GM06990 (cell line): Measurements from ENCODE around the gene DCST2.

Experiments
- DNase-seq: peaks from one replicate; pipeline ENCODE4 v3.0.0-alpha.2; 2011; ENCODE audit not compliant: insufficient read length; ENCODE audit errors: extremely low read depth
- H3K27me3 ChIP-seq: replicated peaks from 2 replicates; pipeline ENCODE4 v1.6.0; 2011; ENCODE audit warnings: low read length; ENCODE audit not compliant: control insufficient read depth, insufficient read depth
- H3K36me3 ChIP-seq: 2 replicates; pipeline ENCODE4 v1.5.1; 2011; ENCODE audit warnings: low read length; ENCODE audit not compliant: control insufficient read depth, insufficient read depth
- H3K4me3 ChIP-seq: replicated peaks from 2 replicates; pipeline ENCODE4 v1.5.1; 2011; ENCODE audit warnings: low read depth, mild to moderate bottlenecking, control low read depth, low read length
- CTCF ChIP-seq: IDR thresholded peaks from 2 replicates; pipeline ENCODE4 v1.5.1; 2011; ENCODE audit warnings: low read length, control low read depth, mild to moderate bottlenecking, inconsistent platforms; ENCODE audit not compliant: insufficient read depth, poor library complexity, severe bottlenecking

Gene DCST2

DNA sequence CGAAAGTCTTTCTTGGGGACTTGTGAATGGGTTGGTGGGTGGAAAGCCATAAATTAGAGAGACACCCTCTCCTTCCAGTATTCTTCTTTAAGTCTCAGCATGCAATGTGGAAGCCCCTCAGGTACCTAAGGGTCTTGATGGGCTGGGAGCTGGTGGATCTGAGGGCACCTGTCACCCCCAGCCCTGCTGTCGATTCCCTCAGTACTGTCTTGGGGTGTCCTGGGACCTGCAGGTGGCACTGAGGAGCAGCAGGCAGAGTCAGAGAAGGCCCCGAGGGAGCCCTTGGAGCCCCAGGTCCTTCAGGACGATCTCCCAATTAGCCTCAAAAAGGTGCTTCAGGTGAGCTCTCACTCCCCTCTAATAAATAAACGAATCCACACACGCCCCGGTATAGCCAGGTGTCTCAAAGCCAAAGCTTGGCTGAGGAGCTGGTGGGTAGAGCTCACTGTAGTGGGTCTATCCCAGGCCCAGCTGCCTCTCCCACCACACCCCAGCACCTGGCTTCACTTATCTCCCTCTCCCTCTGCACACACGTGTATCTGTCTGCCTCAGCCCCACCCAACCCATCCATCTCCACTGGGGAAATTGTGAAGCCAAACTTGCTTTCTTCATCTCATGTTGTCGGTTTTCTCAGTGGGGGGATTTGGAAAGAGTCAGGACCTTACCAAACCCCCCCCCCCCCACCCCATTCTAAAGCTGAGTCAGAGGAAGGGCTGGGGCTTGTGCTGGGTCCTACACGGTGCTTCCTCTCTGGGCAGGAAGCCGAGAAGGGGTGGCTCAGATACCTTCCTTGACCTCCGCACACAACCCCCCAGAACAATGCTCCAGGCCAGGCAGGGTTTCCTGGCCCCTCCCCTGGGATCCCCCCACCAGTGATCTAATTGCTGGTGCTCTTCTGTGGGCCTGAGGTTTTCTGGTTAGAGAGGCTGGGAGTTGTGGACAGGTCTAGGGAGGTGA is 19.1 kb upstream of the DCST2 start:
- Histone ChIP-seq H3K27me3 (no peaks in the 10 kb centered on the region), H3K4me3 (peak overlapping the region; percentile 61), H3K36me3 (no peaks in the 10 kb centered on the region)
- TF ChIP-seq CTCF = peak; percentile 49
- no peak for DNase-seq

GRCh38 chr1:155051777-155052398 is 18.3 kb upstream of the DCST2 start:
- DNase-seq = peak; percentile 31
- Histone ChIP-seq H3K4me3 (peak overlapping the region; percentile 61), H3K27me3 (no peaks in the 10 kb centered on the region), H3K36me3 (no peaks in the 10 kb centered on the region)
- TF ChIP-seq CTCF = no peak

GRCh38 chr1:155051342-155051776 is 17.8 kb upstream of the DCST2 start:
- Histone ChIP-seq H3K27me3 (no peaks in the 10 kb centered on the region), H3K36me3 (no peaks in the 10 kb centered on the region), H3K4me3 (peak overlapping the region; percentile 61)
- DNase-seq = no peak
- TF ChIP-seq CTCF = peak; percentile 12

DNA sequence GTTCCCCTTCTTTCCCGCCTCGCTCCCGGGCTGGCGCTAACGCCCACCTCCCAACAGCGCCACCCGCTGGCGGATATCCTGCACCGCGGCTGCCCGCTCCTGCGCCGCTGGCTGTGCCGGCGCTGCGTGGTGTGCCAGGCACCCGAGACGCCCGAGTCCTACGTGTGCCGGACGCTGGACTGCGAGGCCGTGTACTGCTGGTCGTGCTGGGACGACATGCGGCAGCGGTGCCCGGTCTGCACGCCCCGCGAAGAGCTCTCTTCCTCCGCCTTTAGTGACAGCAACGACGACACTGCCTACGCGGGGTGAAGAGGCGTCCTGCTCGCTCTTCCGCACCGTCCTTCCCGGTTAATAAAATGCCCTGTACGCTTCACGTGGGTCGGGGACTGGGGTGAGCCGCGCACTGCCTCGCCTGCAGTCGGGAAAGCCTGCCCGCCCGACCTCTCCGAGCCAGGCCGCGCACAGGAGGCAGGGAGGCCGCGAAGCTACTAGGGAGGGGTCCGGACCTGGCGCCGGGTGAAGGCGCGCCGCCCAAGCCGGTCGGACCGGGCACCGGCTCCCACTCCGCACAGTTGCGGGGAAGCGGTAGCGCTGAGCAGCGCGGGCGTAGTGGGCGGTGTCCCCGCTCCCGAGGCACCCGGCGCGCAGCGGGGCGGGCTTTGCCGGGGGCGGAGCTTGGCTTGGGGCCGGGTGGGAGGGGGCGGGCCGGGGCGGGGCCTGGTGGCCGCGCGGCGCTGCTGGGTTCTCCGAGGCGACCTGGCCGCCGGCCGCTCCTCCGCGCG is 17.2 kb upstream of the DCST2 start, which contains the start of gene ADAM15:
ADAM15 (plus strand) TSS at position 757 of the 782 bp plus-strand sequence. CDS start 71 bp downstream, outside the sequence.
- Histone ChIP-seq H3K4me3 (peak within 1 kb of the TSS; percentile 61), H3K36me3 (no peaks in the 10 kb centered on the region), H3K27me3 (no peaks in the 10 kb centered on the region)
- TF ChIP-seq CTCF = peak; percentile 95
- DNase-seq = peak; percentile 79

DNA sequence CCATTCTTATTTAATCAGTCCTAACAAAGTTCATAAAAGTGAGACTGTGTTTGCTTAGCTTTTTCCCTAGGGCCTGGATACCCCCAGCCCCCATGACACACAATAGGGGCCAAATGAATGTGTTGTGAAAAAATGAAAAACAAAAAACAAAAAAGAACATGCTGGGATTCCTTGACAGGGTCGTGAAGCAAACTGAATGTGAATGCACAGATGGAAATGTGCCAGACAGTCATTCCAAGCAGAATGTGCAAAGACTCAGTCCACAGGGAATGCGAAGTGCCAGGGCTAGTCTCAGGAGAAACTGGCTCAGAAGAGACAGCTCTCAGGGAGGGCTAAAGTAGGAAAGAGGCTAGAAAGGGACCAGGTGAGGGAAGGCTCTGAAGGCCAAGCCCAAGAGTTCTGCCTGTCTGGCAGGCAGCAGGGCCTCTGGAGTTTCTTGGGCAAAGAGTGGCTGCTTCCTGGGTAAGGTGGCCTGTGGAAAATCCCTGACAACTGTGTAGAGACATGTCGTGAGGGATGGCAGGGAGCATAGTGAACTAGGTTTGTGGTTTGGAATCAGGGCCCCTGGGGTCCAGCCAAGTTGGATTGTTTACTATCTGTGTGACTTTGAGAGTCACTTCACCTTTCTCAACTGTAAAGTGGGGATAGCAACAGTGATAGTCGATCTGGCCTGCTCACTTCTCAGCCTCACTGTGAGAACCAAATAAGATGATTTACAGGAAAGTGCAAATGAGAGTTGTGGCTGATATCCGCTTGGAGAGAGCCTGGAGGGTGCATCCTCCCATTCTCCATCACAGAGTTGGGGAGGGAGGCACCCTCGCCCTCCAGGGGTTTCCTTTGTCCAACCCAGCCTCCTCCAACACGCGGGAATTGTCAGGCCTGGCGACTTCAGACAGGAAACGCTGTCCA is 16.3 kb upstream of the DCST2 start:
- Histone ChIP-seq H3K4me3 (peak overlapping the region; percentile 53; the same call in 1 of the 2 replicates), H3K27me3 (no peaks in the 10 kb centered on the region), H3K36me3 (no peaks in the 10 kb centered on the region)
- no peak for DNase-seq
- no peak for TF ChIP-seq CTCF
